IMR-90 (cell line): ENCODE measurements around the gene DYNC1H1.

Experiments used
- CEBPB ChIP-seq: IDR thresholded peaks from 2 replicates; pipeline ENCODE4 v1.6.1; 2012; ENCODE audit warnings: low read depth, low read length, improper control_type of control experiment
- FOS ChIP-seq: fragments of 150-350 bp; IDR thresholded peaks from 2 replicates; pipeline ENCODE4 v1.6.1; 2016; ENCODE audit warnings: low read depth, low read length
- MAFK ChIP-seq: IDR thresholded peaks from 2 replicates; pipeline ENCODE4 v1.6.1; 2012; ENCODE audit warnings: low read depth, low read length, improper control_type of control experiment
- POLR2A ChIP-seq: IDR thresholded peaks from 2 replicates; pipeline ENCODE4 v1.6.1; 2012; ENCODE audit warnings: mild to moderate bottlenecking, low read depth, low read length
- RAD21 ChIP-seq: IDR thresholded peaks from 2 replicates; pipeline ENCODE4 v1.6.1; 2012; ENCODE audit warnings: low read length, improper control_type of control experiment
- TF ChIP-seq, protein P1 (sequence below): conservative IDR thresholded peaks from 2 replicates; pipeline ENCODE4 v1.5.1; 2012; ENCODE audit warnings: mild to moderate bottlenecking, low read depth, low read length, improper control_type of control experiment
- TF ChIP-seq, protein P2 (sequence below): fragments of 150-350 bp; IDR thresholded peaks from 2 replicates; pipeline ENCODE4 v1.6.1; 2016; ENCODE audit warnings: low read depth, mild to moderate bottlenecking, low read length, moderate library complexity, borderline replicate concordance

DNA sequence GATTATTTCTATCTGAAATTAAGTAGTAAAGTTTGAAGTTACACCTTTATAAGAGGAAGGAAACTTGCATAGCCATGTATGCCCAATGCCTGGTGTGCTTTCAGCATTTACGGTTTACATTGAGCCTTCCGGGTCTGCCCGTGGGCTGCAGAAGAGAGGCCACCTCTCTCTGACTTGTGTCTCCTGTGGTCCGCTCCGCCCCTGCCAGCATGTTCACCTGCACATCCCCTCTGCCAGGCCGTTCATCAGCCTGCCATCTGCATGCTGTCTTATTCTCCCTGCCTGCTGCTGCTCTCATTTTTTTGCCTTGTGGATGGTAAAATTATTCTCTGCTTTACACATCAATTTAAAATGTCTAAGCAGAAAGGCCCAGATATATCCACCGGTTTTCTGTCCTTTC, 41.5 kb upstream of the DYNC1H1 start:
- TF ChIP-seq POLR2A (no peak), MAFK (no peak), FOS (no peak), CEBPB (no peak), RAD21 (no peak)
- TF ChIP-seq, protein P1, sequence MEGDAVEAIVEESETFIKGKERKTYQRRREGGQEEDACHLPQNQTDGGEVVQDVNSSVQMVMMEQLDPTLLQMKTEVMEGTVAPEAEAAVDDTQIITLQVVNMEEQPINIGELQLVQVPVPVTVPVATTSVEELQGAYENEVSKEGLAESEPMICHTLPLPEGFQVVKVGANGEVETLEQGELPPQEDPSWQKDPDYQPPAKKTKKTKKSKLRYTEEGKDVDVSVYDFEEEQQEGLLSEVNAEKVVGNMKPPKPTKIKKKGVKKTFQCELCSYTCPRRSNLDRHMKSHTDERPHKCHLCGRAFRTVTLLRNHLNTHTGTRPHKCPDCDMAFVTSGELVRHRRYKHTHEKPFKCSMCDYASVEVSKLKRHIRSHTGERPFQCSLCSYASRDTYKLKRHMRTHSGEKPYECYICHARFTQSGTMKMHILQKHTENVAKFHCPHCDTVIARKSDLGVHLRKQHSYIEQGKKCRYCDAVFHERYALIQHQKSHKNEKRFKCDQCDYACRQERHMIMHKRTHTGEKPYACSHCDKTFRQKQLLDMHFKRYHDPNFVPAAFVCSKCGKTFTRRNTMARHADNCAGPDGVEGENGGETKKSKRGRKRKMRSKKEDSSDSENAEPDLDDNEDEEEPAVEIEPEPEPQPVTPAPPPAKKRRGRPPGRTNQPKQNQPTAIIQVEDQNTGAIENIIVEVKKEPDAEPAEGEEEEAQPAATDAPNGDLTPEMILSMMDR = no peak
- TF ChIP-seq, protein P2, sequence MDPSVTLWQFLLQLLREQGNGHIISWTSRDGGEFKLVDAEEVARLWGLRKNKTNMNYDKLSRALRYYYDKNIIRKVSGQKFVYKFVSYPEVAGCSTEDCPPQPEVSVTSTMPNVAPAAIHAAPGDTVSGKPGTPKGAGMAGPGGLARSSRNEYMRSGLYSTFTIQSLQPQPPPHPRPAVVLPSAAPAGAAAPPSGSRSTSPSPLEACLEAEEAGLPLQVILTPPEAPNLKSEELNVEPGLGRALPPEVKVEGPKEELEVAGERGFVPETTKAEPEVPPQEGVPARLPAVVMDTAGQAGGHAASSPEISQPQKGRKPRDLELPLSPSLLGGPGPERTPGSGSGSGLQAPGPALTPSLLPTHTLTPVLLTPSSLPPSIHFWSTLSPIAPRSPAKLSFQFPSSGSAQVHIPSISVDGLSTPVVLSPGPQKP = no peak
